GM12878 (cell line): Measurements from ENCODE around the gene ADSS1. TPM values are rescaled to one million over a fixed set of nuclear protein-coding genes. Genes with fewer than 3 reads are reported as not detected.

ENCODE experiments used
- ATAC-seq: fragments of 200-7000 bp; cut with Tn5 transposase; 3 replicates; pipeline ENCODE4 v1.9.1; 2020; ENCODE audit warnings: mild to moderate bottlenecking, moderate library complexity
- BruUV-seq: library from RNA; stranded (reverse); fragments of 400-500 nt; replicated peaks from 2 replicates; lab custom pipeline; 2021; lab: Mats Ljungman, UMichigan
- CTCF ChIA-PET: fragments of 300-600 bp; sonication (Branson Sonifier 250); formaldehyde crosslinking; extraction: SDS; loops from one replicate; lab custom pipeline; 2021; ENCODE audit warnings: inconsistent platforms; lab: Yijun Ruan, JAX
- POLR2A ChIA-PET: fragments of 350-600 bp; formaldehyde crosslinking; extraction: SDS; loops from one replicate; lab custom pipeline; 2021; ENCODE audit warnings: inconsistent platforms; lab: Charles Lee
- RAD21 ChIA-PET: fragments of 300-600 bp; sonication (Branson Sonifier 250); formaldehyde crosslinking; loops from one replicate; lab custom pipeline; 2023; ENCODE audit warnings: antibody characterized with exemption; ENCODE audit not compliant: unreplicated experiment; lab: Charles Lee
- SMC1A ChIA-PET: fragments of 300-600 bp; sonication (Branson Sonifier 250); formaldehyde crosslinking; loops from one replicate; lab custom pipeline; 2023; ENCODE audit not compliant: unreplicated experiment, uncharacterized antibody; lab: Charles Lee
- DNase-seq: peaks from one replicate; pipeline ENCODE4 v3.0.0-alpha.2; 2011; ENCODE audit warnings: low read depth, low spot score
- FAIRE-seq: peaks from 3 replicates; lab custom pipeline; 2011; peaks lifted over from hg19 to GRCh38; lab: Jason Lieb, UNC
- H2AFZ ChIP-seq: 2 replicates; pipeline ENCODE4 v1.6.0; 2011; ENCODE audit warnings: low read depth, low read length, control low read depth; ENCODE audit not compliant: control insufficient read depth
- H3K27ac ChIP-seq: 2 replicates; pipeline ENCODE4 v1.5.1; 2011; ENCODE audit warnings: control low read depth; ENCODE audit not compliant: control insufficient read depth, insufficient read depth
- H3K27me3 ChIP-seq, 2 experiments: replicated peaks in 1 of 2; 2 replicates each; pipeline versions ENCODE4 v1.6.0 to v1.6.1; 2011; ENCODE audit warnings: low read length in 1 of 2; ENCODE audit not compliant: control insufficient read depth in 2 of 2, insufficient read depth in 2 of 2
- H3K36me3 ChIP-seq, 2 experiments: 2 replicates each; pipeline ENCODE4 v1.5.1; 2011; ENCODE audit warnings: low read length in 1 of 2; ENCODE audit not compliant: control insufficient read depth in 2 of 2, insufficient read depth in 2 of 2
- H3K4me1 ChIP-seq: 2 replicates; pipeline ENCODE4 v1.6.1; 2011; ENCODE audit warnings: mild to moderate bottlenecking, low read length, moderate library complexity, mixed read lengths; ENCODE audit not compliant: control insufficient read depth, insufficient read depth
- H3K4me2 ChIP-seq: 2 replicates; pipeline ENCODE4 v1.6.0; 2011; ENCODE audit warnings: control low read depth; ENCODE audit not compliant: control insufficient read depth, insufficient read depth
- H3K4me3 ChIP-seq: fragments of 200-600 bp; sonication (generic); 2 replicates; pipeline ENCODE4 v1.5.1; 2016
- H3K79me2 ChIP-seq: 2 replicates; pipeline ENCODE4 v1.6.0; 2011; ENCODE audit warnings: low read length; ENCODE audit not compliant: control insufficient read depth, insufficient read depth
- H3K9ac ChIP-seq: 2 replicates; pipeline ENCODE4 v1.8.0; 2011; ENCODE audit warnings: low read length, control low read depth, mixed read lengths; ENCODE audit not compliant: control insufficient read depth, insufficient read depth
- H3K9me3 ChIP-seq: replicated peaks from 3 replicates; pipeline ENCODE4 v1.5.1; 2011; ENCODE audit warnings: mild to moderate bottlenecking, low read length; ENCODE audit not compliant: control insufficient read depth, insufficient read depth
- H4K20me1 ChIP-seq: 2 replicates; pipeline ENCODE4 v1.6.0; 2011; ENCODE audit not compliant: control insufficient read depth, insufficient read depth
- ATF7 ChIP-seq: fragments of 450-650 bp; IDR thresholded peaks from 2 replicates; pipeline ENCODE4 v1.6.1; 2016; ENCODE audit warnings: low read depth, mild to moderate bottlenecking
- GATAD2B ChIP-seq: fragments of 450-650 bp; conservative IDR thresholded peaks from 2 replicates; pipeline ENCODE4 v1.6.1; 2017; ENCODE audit warnings: low read depth, mild to moderate bottlenecking, moderate library complexity
- IRF5 ChIP-seq: fragments of 450-650 bp; IDR thresholded peaks from 2 replicates; pipeline ENCODE4 v1.6.1; 2017; ENCODE audit warnings: borderline replicate concordance
- MTA3 ChIP-seq: IDR thresholded peaks from 2 replicates; pipeline ENCODE4 v1.6.1; 2012; ENCODE audit warnings: low read length, inconsistent platforms, borderline replicate concordance
- MYB ChIP-seq: fragments of 150-350 bp; IDR thresholded peaks from 2 replicates; pipeline ENCODE4 v1.6.1; 2014; ENCODE audit warnings: mild to moderate bottlenecking, low read depth, low read length, borderline replicate concordance
- NR2C2 ChIP-seq: IDR thresholded peaks from 2 replicates; pipeline ENCODE4 v1.6.1; 2011; ENCODE audit warnings: borderline replicate concordance, low read depth; ENCODE audit not compliant: control insufficient read depth, insufficient read length
- TCF3 ChIP-seq: IDR thresholded peaks from 2 replicates; pipeline ENCODE4 v1.6.1; 2012; ENCODE audit warnings: low read depth, mild to moderate bottlenecking, low read length, borderline replicate concordance; ENCODE audit not compliant: insufficient read depth
- WGBS: methylation state at CpG from one replicate; pipeline ENCODE4 v1.1.6; 2016; ENCODE audit warnings: low lambda C conversion rate; ENCODE audit not compliant: insufficient replicate concordance, insufficient coverage; ENCODE audit errors: missing lambda C conversion rate; 5-methylcytosine and 5-hydroxymethylcytosine counted together
- in situ Hi-C: fragments of 300-500 bp; cut with MboI; formaldehyde crosslinking; loops from 9 replicates; pipeline ENCODE4 v1.14.3; 2018; ENCODE audit warnings: mixed read lengths
- intact Hi-C: fragments of 100-400 bp; cut with micrococcal nuclease; formaldehyde crosslinking; loops from one replicate; pipeline ENCODE4 v1.14.2; 2022; ENCODE audit not compliant: unreplicated experiment
- polyA plus RNA-seq, 11 experiments: library from polyadenylated mRNA; depleted of rRNA in 4 of 11; unstranded in 6 of 11; stranded (reverse) in 5 of 11; fragments of >200 nt; fragmentation: Nextera tagmentation in 4 of 11; fragmentation: Illumina TruSeq in 1 of 11; extraction: Ambion mirVana in 4 of 11; extraction: Trizol in 1 of 11; gene quantifications; 1 replicate in 1 of 11; 2 replicates in 10 of 11; pipeline versions ENCODE4 v1.2.1 to v1.2.3, GENCODE V29; 2011 to 2016; ENCODE audit warnings: inconsistent platforms in 2 of 11, missing spikeins in 2 of 11, low read depth in 1 of 11
- total RNA-seq, 4 experiments: library from RNA; depleted of rRNA in 3 of 4; stranded (reverse); fragments of >200 nt in 3 of 4; fragmentation: Illumina TruSeq in 1 of 4; extraction: Trizol in 1 of 4; gene quantifications; 2 replicates each; pipeline versions ENCODE4 v1.2.1 to v1.2.3, GENCODE V29; 2013 to 2021

The ADSS1 gene
- total and polyA plus RNA-seq, 10 of the 15 experiments (the other 5 are each of a cell fraction or from before 2014, with no cell fraction given): 0.11 to 0.45 (median 0.28) TPM; not detected in 5

GRCh38 chr14:104776481-104776880 lies 52.5 kb downstream of the ADSS1 start:
- ChIA-PET RAD21 (no interaction called here), POLR2A (no interaction called here), CTCF (no interaction called here), SMC1A (no interaction called here)
- no TSS peak for BruUV-seq
- Histone ChIP-seq H3K36me3 (peaks cover 5 to 22% of the 10 kb centered on the region in 2 experiments; a peak in 3 of 4 replicates), H3K9ac (no peak overlapping the region), H4K20me1 (no peaks in the 10 kb centered on the region), H2AFZ (no peak overlapping the region), H3K4me1 (no peaks in the 10 kb centered on the region), H3K9me3 (no peaks in the 10 kb centered on the region; the same call in 2 of the 3 replicates), H3K27me3 (no peaks in the 10 kb centered on the region), H3K79me2 (no peaks in the 10 kb centered on the region), H3K4me3 (no peak overlapping the region), H3K27ac (no peak overlapping the region), H3K4me2 (no peak overlapping the region)
- TF ChIP-seq MYB (no peak), NR2C2 (no peak), ATF7 (no peak), MTA3 (no peak), IRF5 (no peak), GATAD2B (no peak), TCF3 (no peak)
- WGBS: 100% methylated on average over 9 of the region's 15 CpGs
- FAIRE-seq (no peak), ATAC-seq (no peak), DNase-seq (no peak)
- in situ Hi-C loops (no loop called here), intact Hi-C loops (no loop called here)
